ENCODE measurements around the gene MACROD2. TPM values are rescaled to one million over a fixed set of nuclear protein-coding genes. Genes with fewer than 3 reads are reported as not detected.

The MACROD2 gene
- polyA plus RNA-seq, 1 donor (not counting 4 experiments of a cell fraction or from before 2014, with no cell fraction given) = 0.71 TPM

DNA sequence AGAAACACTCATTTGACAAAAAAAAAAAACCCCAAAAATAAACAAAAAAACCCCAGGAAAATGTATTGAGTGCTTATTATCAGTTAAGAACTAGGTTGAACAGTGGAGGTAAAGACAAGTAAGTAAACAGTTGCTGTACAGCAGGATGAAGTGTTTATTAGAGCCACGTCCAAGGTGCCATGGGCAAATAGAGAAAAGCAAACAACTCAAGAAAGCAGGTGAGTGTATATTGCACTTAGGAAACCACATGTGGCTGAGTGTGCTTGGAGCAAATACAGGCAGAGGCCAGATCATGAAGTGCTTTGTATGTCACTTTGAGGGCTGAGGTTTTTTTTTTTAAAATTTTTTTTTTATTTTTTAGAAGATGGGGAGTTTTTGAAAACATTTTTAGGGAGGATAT lies 98.3 kb downstream of the MACROD2 start:
- FAIRE-seq (no peak), DNase-seq (ENCODE audit: low read depth, low spot score) (no peak)
- Histone ChIP-seq H3K27ac (ENCODE audit: control insufficient read depth, insufficient read depth, low read length) (no peak overlapping the region), H3K79me2 (ENCODE audit: control insufficient read depth, insufficient read depth, low read length) (no peaks in the 10 kb centered on the region), H3K4me2 (ENCODE audit: control insufficient read depth, extremely low read depth, insufficient read depth, low read depth, low read length) (no peak overlapping the region), H3K4me1 (ENCODE audit: control insufficient read depth, extremely low read depth, insufficient read depth, low read length) (no peaks in the 10 kb centered on the region), H3K36me3 (ENCODE audit: control insufficient read depth in 2 of 2, extremely low read depth in 1 of 2, insufficient read depth in 2 of 2, low read length in 2 of 2) (no peaks in the 10 kb centered on the region), H3K27me3 (ENCODE audit: control insufficient read depth, extremely low read depth, insufficient read depth, low read length) (no peaks in the 10 kb centered on the region), H3K9me3 (ENCODE audit: control insufficient read depth, low read depth, low read length) (no peaks in the 10 kb centered on the region), H3K9ac (ENCODE audit: control insufficient read depth, extremely low read depth, insufficient read depth, low read length) (no peak overlapping the region), H4K20me1 (ENCODE audit: control insufficient read depth, extremely low read depth, insufficient read depth, low read length) (no peaks in the 10 kb centered on the region), H3K9me1 (ENCODE audit: control insufficient read depth, extremely low read depth, insufficient read depth, low read length) (no peaks in the 10 kb centered on the region), H2AFZ (ENCODE audit: control insufficient read depth, low read length) (no peak overlapping the region), H3K4me3 (ENCODE audit: control insufficient read depth in 2 of 3, extremely low read depth in 1 of 3, insufficient read depth in 2 of 3, low read depth in 1 of 3, low read length in 3 of 3) (no peak overlapping the region)
- TF ChIP-seq, protein P1, sequence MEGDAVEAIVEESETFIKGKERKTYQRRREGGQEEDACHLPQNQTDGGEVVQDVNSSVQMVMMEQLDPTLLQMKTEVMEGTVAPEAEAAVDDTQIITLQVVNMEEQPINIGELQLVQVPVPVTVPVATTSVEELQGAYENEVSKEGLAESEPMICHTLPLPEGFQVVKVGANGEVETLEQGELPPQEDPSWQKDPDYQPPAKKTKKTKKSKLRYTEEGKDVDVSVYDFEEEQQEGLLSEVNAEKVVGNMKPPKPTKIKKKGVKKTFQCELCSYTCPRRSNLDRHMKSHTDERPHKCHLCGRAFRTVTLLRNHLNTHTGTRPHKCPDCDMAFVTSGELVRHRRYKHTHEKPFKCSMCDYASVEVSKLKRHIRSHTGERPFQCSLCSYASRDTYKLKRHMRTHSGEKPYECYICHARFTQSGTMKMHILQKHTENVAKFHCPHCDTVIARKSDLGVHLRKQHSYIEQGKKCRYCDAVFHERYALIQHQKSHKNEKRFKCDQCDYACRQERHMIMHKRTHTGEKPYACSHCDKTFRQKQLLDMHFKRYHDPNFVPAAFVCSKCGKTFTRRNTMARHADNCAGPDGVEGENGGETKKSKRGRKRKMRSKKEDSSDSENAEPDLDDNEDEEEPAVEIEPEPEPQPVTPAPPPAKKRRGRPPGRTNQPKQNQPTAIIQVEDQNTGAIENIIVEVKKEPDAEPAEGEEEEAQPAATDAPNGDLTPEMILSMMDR (optimal IDR thresholded peaks at IDR 0.05 in 1 of 3, IDR thresholded peaks at IDR 0.05 in 1 of 3, conservative IDR thresholded peaks at IDR 0.05 in 1 of 3; ENCODE audit: extremely low read depth in 1 of 3, insufficient read depth in 2 of 3, low read length in 3 of 3) = no peak
- TF ChIP-seq EZH2 (IDR thresholded peaks at IDR 0.05; ENCODE audit: low read length) = no peak
- dilution Hi-C loops (cut with MboI; ENCODE audit: extremely low pct_ligation_motif_present, low sequenced_read_pairs) = no loop called here

- Histone ChIP-seq H3K9me3 (ENCODE audit: control insufficient read depth, low read depth, low read length) (no peaks in the 10 kb centered on the region), H3K79me2 (ENCODE audit: control insufficient read depth, insufficient read depth, low read length) (no peaks in the 10 kb centered on the region), H3K4me1 (ENCODE audit: control insufficient read depth, extremely low read depth, insufficient read depth, low read length) (no peaks in the 10 kb centered on the region), H2AFZ (ENCODE audit: control insufficient read depth, low read length) (no peak overlapping the region), H4K20me1 (ENCODE audit: control insufficient read depth, extremely low read depth, insufficient read depth, low read length) (no peaks in the 10 kb centered on the region), H3K36me3 (ENCODE audit: control insufficient read depth in 2 of 2, extremely low read depth in 1 of 2, insufficient read depth in 2 of 2, low read length in 2 of 2) (no peaks in the 10 kb centered on the region), H3K27me3 (ENCODE audit: control insufficient read depth, extremely low read depth, insufficient read depth, low read length) (no peaks in the 10 kb centered on the region), H3K9ac (ENCODE audit: control insufficient read depth, extremely low read depth, insufficient read depth, low read length) (no peak overlapping the region), H3K4me2 (ENCODE audit: control insufficient read depth, extremely low read depth, insufficient read depth, low read depth, low read length) (no peak overlapping the region), H3K9me1 (ENCODE audit: control insufficient read depth, extremely low read depth, insufficient read depth, low read length) (no peaks in the 10 kb centered on the region), H3K4me3 (ENCODE audit: control insufficient read depth in 2 of 3, extremely low read depth in 1 of 3, insufficient read depth in 2 of 3, low read depth in 1 of 3, low read length in 3 of 3) (no peak overlapping the region), H3K27ac (ENCODE audit: control insufficient read depth, insufficient read depth, low read length) (no peak overlapping the region)
- FAIRE-seq = no peak
- no peak for DNase-seq (ENCODE audit: low read depth, low spot score)
- dilution Hi-C loops (cut with MboI; ENCODE audit: extremely low pct_ligation_motif_present, low sequenced_read_pairs) = no loop called here
- TF ChIP-seq EZH2 (IDR thresholded peaks at IDR 0.05; ENCODE audit: low read length) = no peak
- TF ChIP-seq, protein P1 (optimal IDR thresholded peaks at IDR 0.05 in 1 of 3, IDR thresholded peaks at IDR 0.05 in 1 of 3, conservative IDR thresholded peaks at IDR 0.05 in 1 of 3; ENCODE audit: extremely low read depth in 1 of 3, insufficient read depth in 2 of 3, low read length in 3 of 3) = no peak
Observed at GRCh38 chr20:14098261-14098660, 102.9 kb downstream of the MACROD2 start.
